CMK (cell line): ENCODE measurements around the gene LDLRAD4.
"Not testable (repeated sequence)": the region's sequence is repeated elsewhere in the genome, so short reads cannot be mapped to it uniquely, and the experiment has no call there.

Experiments used
- DNase-seq: peaks from one replicate; pipeline ENCODE4 v3.0.0-alpha.2; 2010; ENCODE audit warnings: low read depth

Gene LDLRAD4

GRCh38 chr18:13638719-13639595, 420.4 kb downstream of the LDLRAD4 start:
- no peak for DNase-seq

DNA sequence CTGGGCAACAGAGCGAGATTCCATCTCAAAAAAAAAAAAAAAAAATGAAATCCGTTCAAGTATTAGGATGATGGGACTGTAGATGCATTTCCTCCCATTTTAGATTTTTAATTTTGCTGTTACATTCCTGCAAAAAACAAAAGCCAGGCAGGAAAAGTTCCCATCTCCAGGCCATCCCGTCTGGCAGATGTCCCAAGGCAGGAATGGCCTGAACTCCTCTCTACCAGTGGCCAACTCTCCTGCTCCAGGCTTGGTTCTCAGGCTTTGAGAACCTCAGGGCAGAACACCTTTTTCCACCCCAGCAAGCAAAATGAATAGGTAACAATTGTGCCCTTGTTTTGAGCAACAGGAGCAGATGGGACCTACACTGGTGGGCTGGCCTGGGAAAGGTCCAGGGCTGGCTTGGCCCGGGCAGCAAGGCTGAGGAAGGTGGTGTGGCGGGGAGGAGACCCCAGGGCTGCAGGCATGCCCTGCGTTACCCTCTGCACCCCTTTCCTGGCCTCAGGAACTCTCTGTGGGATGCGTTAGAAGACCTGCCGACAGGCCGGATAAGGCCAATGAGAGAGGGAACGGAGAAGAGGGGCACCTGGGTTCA, 421.8 kb downstream of the LDLRAD4 start:
- DNase-seq, result no peak

GRCh38 chr18:13641551-13642439, 423.2 kb downstream of the LDLRAD4 start:
- DNase-seq, result no peak

- no peak for DNase-seq
Measured at GRCh38 chr18:13642440-13642827, 423.9 kb downstream of the LDLRAD4 start.

- DNase-seq, result no peak
Measured at GRCh38 chr18:13643261-13643751, 424.7 kb downstream of the LDLRAD4 start.

DNA sequence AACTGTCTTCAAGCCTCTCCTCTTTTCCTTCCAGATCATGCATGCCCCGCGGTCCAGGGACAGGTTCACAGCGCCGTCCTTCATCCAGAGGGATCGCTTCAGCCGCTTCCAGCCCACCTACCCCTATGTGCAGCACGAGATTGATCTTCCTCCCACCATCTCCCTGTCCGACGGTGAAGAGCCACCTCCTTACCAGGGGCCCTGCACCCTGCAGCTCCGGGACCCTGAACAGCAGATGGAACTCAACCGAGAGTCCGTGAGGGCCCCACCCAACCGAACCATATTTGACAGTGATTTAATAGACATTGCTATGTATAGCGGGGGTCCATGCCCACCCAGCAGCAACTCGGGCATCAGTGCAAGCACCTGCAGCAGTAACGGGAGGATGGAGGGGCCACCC, 426.5 kb downstream of the LDLRAD4 start:
- DNase-seq, result no peak

GRCh38 chr18:13646633-13647032, 428.1 kb downstream of the LDLRAD4 start:
- no peak for DNase-seq

DNA sequence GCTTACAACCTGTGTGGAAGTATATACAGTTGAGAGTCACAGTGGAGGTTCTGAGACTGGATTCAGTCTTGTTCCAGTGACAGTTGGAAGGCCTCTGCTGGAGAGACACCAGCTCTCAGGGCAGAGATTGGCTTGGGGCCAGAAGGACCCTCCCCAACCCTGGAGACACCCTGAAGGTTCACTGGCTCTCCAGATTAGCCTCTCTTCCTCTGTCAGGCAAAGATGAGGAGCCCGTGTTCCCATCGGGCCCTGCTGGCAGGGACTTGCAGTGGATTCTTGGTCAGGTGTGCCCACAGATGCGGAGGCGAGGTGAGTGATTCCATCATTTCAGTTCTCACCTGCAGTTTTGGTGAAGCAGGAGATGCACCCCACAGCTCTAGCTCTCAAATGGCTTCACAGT, 429.2 kb downstream of the LDLRAD4 start:
- no peak for DNase-seq

DNA sequence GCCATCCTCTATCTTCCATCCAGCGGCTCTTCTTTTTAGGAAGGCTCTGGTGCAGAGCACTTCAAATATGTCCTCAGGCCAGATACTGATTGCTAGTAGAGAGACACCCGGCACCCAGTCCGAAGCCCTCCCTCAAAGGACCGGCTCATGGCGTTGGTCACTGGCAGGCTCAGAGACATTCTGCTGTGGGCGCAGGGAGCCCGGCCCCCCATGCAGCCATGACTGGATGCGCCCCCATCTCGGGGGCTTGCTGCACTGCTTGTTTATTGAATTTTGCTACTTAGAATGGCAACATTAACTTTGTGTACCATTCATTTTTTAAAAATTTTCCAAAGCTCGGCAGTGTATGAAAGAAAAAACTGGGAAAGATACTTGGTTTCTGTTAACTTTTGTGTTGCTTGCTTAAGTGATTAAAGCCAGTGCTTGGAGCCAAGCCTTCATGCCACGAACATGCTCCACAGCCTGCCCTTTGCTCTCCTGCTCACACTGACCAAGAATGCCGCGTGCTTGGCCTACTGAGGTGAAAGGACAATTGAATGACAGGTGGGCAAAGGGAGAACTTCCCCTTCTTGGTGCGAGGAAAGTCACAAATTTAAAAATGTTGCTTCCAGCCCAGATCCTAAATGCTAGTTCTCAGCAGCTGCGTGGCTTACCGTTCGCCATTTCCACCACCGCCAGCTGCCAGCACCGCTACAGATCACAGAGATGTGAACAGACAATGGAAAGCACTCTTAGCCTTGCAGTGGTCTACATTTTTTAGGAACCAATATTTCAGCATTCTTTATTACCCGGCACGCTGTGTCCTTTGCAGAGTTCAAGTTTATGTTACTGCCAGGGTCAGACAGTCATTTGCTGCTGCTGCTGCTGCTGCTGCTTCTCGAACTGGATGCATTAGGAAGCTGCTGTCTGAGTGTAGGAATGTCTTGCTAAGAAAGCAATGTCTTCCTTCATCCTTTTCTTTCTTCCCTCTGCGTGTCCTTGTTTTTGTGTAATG, 431.1 kb downstream of the LDLRAD4 start:
- DNase-seq, result no peak

DNA sequence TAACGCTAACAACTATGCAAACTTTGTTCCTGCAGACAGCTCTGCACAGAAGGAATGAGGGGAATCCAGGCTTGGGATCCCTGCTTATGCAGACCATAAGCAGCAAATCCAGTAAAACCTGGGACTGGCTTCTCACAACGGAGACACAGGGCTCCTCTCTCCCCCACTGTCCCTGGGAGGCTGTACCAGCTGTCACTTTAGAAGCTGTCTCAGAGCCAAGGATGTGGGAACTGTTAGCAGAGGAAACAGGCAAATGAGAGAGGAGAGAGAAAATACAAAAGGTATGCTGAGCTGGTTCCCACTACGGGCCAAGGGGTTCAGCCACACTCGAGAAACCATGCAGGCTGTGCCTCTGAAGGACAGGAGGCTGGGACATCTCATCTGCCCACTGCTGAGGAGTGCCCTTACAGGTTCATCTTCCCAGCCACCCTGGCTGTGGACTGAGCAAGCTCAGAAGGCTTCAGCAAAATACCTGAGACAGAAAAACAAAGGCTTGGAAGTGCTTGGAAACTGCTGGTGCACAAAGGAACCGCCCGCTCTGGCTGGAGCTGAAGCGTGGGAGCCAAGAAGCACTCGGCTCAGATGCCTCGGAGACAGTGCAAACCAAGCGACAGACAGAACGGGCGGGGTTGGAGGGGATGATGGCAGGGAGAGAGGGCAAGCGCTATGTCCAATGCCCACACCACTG, 435.3 kb downstream of the LDLRAD4 start:
- DNase-seq, result no peak

- no peak for DNase-seq
Measured at GRCh38 chr18:13657974-13658373, 439.4 kb downstream of the LDLRAD4 start.

DNA sequence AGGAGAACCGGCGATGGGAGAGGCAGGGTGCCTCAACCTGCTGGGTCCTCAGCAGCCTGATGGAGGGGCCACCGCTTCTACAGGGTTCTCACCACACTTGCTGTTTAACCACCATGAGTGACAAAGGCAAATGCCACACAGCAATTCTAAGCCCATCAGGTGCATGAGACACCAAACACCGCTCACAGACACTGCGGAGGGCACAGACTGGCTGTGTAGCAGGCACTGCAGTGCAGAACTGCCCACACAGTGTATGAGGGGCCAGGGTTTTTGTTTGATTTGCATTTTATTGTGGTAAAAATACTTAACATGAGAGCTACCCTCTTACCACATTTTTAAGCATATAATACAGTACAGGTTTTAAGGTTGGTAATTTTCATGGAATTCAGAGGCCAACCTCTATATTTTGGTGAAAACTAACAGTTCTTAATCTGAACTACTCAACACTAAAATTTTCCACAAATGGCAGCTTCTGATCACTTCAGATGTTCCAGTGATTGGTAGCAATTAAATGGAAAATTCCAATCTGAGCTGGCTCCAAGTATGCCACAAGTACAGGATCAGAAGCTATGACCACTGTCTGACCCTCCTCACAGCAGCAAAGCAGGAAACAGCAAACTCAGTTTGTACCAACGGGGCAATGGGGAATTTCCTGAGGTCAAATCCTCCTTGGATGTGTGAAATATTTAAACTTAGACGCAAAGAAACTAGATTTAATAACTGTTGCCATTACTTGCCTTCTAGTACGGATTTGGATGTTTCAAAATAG, 440.1 kb downstream of the LDLRAD4 start:
- DNase-seq, result no peak

DNA sequence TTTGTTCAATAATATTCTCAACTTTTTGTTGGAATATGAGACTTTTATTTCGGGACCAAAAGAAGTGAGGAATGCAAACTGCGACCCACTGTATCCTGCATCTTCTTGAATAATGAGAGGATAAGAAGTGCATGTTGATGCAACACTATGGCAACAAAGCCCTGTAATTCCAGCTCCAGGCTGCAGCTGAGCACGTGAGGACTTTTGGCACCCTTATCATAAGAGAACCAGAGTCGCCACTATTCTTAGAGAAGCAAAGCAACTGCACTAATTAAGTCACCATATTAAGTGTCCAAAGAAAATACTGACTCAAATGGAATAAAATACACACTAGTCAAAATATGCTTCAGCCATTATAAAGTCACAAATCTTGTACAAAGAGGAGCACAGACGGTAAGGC, 441.9 kb downstream of the LDLRAD4 start:
- DNase-seq, result no peak

DNA sequence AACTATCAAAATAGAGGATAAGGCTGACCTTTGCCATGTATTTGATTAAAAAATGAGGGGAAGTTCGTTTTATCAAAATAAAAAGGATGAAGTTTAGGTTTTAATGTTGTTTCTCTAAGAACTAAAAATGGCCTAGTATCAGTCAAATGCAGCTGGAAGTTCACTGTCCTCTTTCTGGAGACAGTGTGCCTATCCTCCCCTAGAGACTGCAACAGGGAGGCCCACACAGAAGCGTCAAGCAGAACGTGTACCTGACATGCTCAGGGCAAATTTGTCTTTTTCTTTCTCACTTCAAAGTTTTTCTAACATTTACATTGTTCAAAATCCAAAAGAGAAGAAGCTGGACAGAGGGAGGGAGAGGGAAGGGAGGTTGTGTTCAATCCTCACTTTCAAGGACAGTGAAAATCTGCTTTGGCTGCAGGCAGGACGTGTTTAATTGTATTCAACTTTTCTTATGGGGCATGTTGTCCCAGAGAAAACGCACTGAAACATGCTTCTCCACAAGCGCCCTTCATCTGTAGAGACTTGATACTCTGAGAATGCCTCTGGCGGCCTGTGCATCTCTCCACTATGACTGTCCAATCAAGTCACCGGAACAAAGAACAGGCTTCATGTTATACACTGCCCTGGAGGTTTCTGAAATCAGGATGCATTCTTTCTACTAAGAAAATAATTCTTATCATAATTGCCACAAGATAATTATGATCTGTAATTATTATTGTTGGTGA, 442.7 kb downstream of the LDLRAD4 start:
- DNase-seq, result no peak

- no peak for DNase-seq
Measured at GRCh38 chr18:13661779-13662256, 443.3 kb downstream of the LDLRAD4 start.

DNA sequence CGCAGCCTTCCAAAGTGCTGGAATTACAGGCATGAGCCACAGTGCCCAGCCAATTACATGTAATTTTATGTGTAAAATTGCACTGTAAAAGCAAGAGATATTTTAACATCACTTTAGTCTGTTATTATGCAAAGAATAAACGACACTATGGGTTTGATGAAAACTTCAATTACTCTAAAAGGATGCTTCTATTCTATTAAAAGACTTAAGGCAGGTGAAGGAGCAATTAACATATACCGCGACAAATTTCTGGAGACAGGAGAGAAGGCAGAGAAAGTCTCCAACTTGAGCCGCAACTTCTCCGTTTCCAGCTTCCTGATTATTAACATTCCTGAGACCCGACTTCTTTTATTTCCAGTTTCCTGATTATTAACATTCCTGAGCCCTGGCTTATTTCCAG, 454.1 kb downstream of the LDLRAD4 start:
- no peak for DNase-seq

DNA sequence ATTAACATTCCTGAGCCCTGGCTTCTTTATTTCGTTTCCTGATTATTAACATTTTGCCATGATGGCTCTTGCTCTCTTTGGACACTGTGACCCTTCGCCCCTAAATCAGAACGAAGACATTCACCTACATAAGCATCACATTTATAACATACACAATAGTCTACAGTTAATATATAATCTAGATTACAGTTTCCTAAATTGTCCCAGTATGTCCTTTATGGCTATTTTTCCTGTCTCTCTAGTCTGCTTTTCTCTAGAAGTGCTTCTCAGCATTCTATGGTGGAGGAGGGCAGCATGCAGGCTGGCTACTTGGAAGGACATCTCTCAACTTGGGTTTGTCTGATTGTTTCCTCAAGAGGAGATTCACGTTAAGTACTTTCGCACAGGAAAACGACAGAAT, 457.9 kb downstream of the LDLRAD4 start:
- DNase-seq, result no peak

DNA sequence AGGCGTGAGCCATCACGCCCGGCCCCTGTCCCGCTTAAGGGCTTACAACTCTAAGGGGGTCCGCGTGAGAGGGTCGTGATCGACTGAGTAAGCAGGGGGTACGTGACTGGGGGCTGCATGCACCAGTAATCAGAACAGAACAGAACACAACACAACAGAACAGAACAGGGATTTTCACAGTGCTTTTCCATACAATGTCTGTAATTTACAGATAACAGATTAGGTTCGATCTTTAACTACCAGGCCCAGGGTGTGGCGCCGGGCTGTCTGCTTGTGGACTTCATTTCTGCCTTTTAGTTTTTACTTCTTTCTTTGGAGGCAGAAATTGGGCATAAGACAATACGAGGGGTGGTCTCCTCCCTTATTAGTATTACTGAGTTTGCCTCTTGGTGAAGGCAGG, 458.8 kb downstream of the LDLRAD4 start:
- not testable (repeated sequence) for DNase-seq

- DNase-seq, result no peak
Measured at GRCh38 chr18:13680612-13681011, 462.1 kb downstream of the LDLRAD4 start.
